NK-92 treated with Interleukin-12 subunit alpha and Interleukin-12 subunit beta, amount 100 ng/mL, for 24 hours (cell line): ENCODE measurements around the gene PLCB2.

Experiments
- DNase-seq: peaks from one replicate; lab custom pipeline; 2025; lab: John Stamatoyannopoulos, UW

Gene PLCB2

GRCh38 chr15:40250771-40251483 lies 56.8 kb downstream of the PLCB2 start:
- no peak for DNase-seq

DNA sequence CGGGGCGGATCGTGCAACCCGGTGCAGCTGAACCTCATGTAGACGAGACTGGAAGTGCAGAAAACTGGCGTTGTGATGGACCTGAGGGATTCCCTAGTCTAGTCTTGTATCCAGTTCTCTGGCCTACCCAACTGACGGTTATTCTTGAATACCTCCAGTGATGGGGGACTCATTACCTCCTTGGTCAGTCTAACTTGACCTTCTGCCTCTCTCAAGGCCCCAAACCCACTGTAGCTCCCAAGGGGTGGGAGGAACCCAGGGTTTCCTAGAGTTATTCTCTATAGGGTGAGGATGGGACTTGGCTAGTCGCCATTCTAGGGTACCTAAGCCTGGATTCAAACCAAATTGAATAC lies 57.5 kb downstream of the PLCB2 start:
- no peak for DNase-seq

DNA sequence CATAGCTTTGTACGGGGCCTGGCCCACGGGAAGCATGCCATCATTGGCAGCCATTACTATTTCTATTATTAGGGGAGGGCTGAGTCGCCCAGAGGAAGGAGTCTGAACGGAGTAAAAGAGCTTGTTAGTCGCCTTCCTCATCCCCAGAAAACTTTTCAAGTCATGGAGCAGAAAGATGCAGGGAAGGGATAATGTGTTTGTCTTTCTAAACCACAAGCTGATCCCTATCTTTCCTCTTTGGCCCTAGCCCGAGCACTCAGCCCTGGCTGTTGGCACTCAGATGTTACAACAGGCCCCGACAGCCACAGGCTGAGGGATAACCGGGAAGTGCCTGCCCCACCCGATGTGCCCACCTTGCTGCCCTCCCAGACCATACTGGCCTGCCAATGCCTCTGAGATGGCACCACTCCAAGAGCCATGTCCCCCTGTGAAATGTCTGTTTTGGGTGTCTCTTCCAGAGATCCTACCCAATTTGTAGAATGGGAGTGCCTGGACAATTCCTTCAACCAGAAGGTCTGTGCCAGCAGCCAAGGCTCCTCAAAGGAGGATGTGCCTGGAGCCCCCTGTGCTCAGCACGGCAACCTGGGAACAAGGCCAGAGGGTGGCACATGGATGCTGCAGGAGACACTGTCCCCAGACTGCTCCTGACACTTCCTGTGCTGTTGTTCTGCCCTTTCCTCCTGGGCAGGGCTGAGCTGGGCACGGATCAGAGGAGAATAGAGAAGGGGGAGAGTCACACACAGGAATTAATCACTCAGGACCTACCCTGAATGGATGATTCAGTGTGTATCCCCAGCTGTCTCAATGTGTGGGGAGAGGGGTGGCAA lies 58.0 kb downstream of the PLCB2 start:
- no peak for DNase-seq

DNA sequence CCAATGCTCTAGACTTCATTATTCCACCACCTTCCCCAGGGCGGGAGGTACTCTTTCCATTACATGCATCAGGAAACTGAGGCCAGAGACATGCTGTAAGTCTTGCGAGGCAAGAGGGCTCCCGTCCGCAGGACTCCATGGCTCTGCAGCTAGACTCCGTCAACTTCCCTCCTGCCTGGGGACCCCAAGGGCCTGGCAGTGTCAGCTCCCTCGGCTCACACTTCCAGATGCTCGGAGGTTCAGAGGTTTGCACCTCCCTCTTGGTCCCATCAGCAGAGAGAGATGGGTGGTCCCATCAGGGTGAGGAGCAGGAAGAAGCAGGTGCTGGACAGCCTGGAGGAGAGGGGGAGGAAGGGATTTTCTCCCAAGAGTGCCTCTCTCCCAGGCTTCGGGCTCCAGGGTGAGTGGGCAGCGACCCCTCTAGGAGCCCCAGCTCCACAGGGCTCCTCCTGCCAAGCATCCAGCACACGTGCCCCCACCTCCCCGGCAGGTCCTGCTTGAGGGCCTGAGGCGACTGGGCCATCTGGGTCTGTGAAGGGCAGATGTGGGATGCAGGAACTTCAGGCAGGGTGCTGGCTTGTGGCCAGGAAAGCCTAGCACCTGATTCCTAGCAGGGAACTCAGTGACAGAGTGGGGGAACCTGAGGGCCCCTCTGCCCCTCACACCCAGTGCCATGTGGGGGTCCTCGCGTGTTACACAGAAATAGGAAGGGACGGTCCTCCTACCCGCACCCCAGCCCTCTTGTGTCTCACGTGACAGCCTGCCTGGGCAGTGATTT lies 59.5 kb downstream of the PLCB2 start:
- no peak for DNase-seq

DNA sequence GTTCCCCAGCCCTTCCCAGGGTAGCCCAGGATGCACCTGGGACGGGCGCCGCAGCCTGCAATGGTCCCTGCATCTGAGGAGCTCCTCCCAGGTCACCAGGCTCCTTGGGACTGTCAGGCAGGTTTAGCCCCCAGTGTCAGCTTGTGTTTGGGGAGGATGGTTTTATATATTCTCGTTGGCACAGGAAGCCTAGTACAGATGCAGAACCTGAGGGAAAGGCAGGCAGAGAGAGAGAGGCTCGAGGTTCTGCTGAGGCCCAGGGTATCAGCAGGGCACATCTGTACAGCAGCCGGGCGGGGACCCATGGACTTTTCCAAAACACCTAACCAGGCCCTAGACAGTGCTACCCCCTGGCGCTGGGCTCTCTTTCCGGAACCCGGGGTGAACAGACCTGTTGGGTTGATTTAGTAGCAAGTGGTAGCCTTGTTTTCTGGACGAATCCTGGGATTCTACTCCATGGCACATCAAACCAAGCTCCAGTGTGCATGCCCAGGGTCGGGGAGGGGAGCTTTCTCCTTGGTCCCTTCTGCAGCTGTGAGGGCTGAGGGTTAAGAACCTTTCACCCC lies 60.2 kb downstream of the PLCB2 start:
- no peak for DNase-seq

GRCh38 chr15:40246496-40247280 lies 61.0 kb downstream of the PLCB2 start:
- no peak for DNase-seq

DNA sequence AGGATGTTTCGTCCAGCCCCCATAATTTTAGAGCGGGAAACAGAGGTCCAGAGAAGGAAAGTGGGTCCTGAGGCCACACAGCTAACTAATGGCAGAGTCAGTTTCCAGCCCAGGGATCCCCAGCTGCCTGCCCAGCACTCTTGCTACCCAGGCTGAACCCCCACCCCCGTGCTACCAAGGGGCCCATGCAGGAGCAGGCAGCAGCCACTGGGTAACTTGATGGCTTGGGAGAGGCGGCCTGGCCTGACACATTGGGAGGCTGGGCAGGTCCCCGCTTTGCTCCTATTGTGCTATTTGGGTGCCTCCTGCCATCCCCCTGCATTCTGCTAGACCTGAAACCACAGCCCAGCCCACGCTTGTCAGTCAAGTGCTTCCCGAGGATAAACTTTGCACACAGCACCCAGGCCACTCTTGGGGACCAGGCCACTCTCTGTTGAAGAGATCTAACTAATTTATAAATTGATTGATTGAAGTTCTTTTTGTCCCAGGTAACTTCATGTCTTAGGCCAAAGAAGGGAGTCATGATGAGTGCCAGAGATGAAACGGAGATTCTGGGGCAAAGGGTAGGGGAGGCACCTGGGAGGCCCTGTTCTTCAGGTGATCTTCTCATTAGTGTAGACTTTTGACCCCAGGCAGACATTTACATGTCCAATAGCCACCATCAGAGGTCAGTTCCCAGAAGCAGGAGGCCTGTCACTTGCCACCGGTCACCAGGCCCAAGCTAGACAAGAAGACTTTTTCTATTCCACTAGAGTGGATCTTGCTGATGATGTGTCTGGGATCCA lies 61.9 kb downstream of the PLCB2 start:
- DNase-seq: no peak

DNA sequence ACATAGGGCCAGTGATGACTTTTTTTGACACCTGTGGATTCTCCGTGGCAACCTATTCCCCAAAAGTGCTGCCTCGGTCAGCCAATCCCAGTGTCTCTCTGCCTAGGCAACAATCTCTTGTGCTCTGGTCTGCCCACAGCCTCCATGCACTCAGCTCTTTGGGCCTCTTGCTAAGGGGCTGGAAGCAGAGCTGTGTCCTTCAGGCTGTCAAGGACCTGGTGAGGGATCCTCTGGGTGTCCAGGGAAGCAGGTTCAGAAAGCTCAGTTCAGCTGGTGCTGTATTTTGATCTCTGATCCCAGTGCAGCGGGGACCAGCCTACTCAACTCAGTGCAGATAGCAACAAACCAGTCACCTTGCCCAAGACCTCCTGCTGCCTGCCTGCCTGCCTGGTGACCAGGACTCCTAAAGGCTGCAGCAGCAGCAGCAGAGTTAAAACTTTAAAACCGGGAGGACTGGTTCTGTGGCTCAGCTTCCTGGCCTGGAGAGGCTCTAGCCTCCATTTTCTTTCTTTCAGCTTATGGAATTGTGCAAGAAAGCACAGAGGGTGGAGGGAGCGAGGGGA lies 62.7 kb downstream of the PLCB2 start:
- DNase-seq: no peak

DNA sequence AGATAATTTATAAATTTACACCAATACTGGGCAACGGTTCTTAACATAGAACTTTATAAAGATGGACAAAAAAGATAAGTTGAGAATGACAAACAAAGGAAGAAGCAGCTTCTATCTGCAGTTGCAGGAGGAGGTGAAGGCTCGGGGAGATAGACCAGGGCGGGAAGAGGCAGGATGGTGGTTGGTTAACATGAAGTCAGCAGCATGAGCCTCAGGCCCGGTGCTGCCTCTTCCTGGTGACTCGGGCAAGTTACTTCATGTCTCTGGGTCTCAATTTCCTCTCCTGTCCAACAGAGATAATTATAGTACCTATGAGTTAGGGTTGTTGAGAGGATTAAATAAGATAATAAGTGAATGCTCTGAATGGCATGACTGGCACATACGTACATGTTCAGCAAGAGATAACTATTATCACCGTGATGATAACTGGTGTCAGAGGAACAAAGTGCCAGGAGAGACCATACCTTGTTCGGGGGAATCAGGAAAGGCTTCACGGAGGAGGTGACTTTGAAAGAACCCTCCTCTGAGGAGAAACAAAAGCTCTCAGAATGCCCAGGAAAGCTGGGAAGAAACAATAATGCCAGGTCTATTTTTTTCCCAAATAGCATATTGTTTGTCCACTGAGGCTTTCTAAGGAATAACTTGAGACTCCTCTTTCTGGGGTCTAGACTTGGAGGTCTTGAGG lies 64.5 kb downstream of the PLCB2 start:
- DNase-seq: no peak

GRCh38 chr15:40242601-40243000 lies 65.1 kb downstream of the PLCB2 start:
- no peak for DNase-seq

GRCh38 chr15:40242213-40242599 lies 65.5 kb downstream of the PLCB2 start:
- no peak for DNase-seq

DNA sequence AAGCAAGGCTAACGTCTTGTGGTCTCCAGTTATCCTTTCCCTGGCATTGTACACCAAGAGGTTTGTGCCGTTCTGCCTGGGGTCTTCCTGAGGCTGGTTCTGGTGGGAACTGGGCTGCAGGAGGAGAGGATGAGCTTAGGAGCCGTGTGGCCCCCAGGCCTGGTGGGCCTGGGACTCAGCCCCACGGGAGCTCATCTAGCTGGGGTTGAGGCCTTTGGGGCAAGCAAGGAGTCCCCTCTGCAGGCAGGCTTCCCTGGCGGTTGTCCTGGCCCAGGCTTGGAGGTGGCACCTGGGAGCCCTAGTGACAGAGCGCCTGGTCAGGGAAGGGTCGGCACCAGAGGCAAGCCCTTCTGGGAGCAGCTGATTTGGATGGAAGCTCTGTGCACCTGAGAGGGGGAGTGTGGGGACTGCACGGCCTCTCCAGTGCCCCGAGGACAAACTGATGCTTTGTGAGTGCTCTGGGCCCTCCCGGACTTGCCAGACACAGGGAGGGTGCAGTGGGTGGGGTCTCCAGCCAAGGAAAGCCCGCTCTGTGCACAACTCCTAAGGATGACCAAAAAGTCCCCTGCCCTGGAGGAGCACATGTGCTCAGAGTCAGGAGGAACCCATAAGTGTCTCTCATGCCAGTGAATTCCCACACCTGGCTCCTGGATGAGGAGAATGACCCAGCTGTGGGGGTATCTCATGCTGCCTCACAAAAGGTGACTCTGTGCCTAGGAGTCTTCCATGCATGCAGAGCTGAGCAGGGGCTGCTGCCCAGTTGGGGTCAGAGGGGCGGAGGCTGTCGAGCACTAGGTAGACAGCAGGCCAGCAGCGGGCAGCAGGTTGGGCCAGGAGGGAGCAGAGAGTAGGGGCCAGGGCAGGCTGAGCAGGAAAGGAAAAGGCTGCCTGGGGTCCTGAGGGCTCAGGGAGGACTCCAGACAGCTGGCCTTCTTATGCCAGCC lies 66.2 kb downstream of the PLCB2 start:
- no peak for DNase-seq

- DNase-seq: no peak
Observed at GRCh38 chr15:40240619-40241221, 67.0 kb downstream of the PLCB2 start.

DNA sequence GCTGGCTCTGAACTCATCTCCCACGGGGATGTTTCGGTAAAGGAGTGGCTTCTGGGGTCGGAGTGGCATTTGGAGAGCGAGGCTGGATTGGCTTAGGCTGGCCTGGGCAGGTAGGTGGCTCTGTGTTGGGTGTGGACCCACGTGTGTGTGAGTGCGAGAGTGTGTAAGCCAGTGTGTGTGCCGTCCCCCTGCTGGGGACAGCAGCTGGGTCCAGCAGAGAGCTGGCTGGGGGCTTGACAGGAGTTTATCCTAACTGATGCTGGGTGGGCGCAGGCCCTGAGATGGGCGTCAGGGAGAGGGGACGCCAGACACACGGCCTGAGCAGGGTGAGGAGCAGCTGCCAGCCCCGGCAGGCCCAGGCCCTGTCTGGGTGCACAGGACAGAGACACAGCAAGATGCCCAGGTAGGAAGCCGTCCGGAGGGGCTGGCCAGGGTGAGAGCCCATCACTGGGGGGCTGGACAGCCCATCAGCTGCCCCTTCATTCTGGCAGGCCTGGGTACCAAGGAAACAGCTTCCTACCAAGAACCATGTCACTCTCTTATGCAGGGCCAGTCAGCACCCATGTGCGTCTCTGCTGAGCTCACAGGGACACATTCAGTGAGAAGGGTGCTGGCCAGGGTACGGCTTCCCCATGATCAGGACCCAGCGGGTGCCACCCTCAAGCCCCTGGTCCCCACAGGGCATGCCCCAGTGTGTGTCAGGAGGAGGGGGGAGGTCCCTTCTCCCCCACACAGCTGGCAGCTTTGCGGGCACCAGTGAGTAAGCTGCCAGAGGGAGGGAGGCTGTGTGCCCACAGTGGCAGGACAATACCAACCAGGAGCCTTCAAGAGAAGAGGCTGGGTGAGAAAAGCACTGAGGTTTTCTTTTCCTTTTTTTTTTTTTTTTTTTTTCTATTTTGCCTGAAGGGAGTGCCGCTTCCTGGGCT lies 67.8 kb downstream of the PLCB2 start:
- no peak for DNase-seq

DNA sequence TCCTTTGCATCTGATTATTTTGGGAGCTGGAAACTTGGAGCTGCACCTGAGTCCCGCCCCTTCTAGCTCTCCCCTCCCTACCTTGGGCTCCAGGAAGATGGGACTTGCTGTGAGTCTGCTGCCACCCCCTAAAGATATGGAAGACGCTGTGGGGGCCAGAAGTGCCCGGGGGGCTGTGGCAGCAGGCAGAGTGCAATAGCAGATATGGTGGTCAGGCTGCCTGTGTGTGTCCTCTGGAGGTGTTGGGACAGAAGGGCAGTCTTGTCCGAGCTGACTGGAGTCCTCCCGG lies 68.4 kb downstream of the PLCB2 start:
- DNase-seq: no peak

DNA sequence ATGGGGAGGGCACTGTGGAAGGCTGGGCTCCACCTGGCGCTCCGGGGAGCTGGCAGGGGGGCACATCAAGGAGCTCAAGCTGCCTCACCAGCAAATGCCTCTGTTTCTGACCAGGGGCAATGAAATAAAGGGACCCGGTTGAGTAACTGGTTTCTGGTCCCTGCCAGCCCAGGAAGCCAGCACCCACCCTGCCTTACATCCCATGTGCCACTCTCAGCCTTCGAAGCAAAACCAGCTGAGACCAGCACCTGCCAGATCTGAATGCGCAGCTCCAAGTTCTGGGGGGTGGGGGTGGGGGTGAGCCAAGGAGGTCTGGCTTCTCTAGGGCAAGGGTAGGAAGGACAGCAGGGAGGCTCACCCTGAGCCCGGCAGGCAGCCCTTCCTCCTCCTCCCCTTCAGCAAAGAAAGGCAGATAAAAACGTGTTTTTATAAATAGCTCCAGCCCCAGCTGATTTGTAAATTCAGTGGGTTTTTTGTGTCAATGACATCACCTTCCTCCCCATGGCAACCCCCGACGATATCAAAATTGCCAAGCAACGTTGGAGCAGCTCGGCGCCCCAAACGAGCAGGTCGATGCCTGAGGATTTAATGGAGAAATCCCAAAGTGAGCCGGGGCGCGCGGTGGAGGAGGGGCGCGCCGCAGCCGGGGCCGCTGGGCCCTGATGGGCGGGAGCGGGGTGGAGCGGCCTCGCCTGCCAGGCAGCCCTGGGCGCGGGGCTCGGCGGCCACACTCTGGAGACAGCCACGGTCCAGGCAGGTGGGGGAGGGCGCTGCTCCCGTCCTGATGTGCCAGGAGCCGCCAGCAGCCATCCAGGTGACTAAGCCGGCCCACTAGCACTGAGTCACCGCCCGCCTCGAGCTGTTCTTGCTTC lies 69.0 kb downstream of the PLCB2 start, which contains the start of gene PAK6:
TSS of gene PAK6 (plus strand) at position 532 of the 872 bp plus-strand sequence. CDS start 25,723 bp downstream, outside the sequence.
- no peak for DNase-seq
